Measurements from ENCODE around the gene RHOA. TPM values are rescaled to one million over a fixed set of nuclear protein-coding genes. Genes with fewer than 3 reads are reported as not detected.
A peak's percentile ranks its signal among the peaks of the same experiment; 100 is the strongest.

The RHOA gene
- total RNA-seq, 1 experiment from 2014 or later = 497 TPM

GRCh38 chr3:49417516-49418120, 5.8 kb upstream of the RHOA start:
- H3K4me3 ChIP-seq (replicated peaks in 1 of 2; ENCODE audit: low read depth in 1 of 2, low read length in 2 of 2) = no peak overlapping the region
- peaks cover 13 to 73% of the 10 kb centered on the region in 2 experiments for H3K4me1 ChIP-seq (ENCODE audit: control insufficient read depth in 1 of 2, insufficient read depth in 2 of 2, low read length in 2 of 2)
- H3K9ac ChIP-seq (ENCODE audit: low read length) = no peak overlapping the region
- TF ChIP-seq SP1 (IDR thresholded peaks at IDR 0.05; ENCODE audit: low read depth) (no peak), ZNF274 (IDR thresholded peaks at IDR 0.05; ENCODE audit: low read depth, low read length) (no peak), CBX3 (IDR thresholded peaks at IDR 0.05; ENCODE audit: low read depth) (no peak), ELF1 (IDR thresholded peaks at IDR 0.05; ENCODE audit: borderline replicate concordance, low read depth) (no peak), TCF7L2 (IDR thresholded peaks at IDR 0.05; ENCODE audit: borderline replicate concordance, extremely low read depth, insufficient read depth, insufficient read length) (no peak), EZH2 (IDR thresholded peaks at IDR 0.05) (no peak), POLR2A (IDR thresholded peaks at IDR 0.05; ENCODE audit: borderline replicate concordance, extremely low read depth, insufficient read depth, insufficient read length) (no peak), FOSL1 (IDR thresholded peaks at IDR 0.05; ENCODE audit: low read depth) (no peak)
- 0 out of 2 replicates have a peak overlapping the region, but pooled peaks have one; percentile 3 for H3K4me2 ChIP-seq (ENCODE audit: low read length)
- H3K79me2 ChIP-seq (ENCODE audit: insufficient read depth, low read length) = peaks cover 12% of the 10 kb centered on the region
- POLR2A ChIA-PET = interaction anchor here (1.1 kb wide), 1 partner anchor 411 kb away, joined by 3 read pairs; the partner anchor contains the start of gene WDR6
- no peaks in the 10 kb centered on the region for H3K9me2 ChIP-seq (ENCODE audit: insufficient read depth)
- H2AFZ ChIP-seq (ENCODE audit: low read depth, low read length, poor library complexity, severe bottlenecking) = no peak overlapping the region
- ATAC-seq (no peak), DNase-seq (ENCODE audit: low read depth, low spot score) (no peak)
- peaks cover 0 to 17% of the 10 kb centered on the region in 2 experiments; a peak in 1 of 4 replicates for H3K36me3 ChIP-seq (ENCODE audit: control insufficient read depth in 1 of 2, insufficient read depth in 2 of 2, low read length in 2 of 2)
- BruUV-seq (replicated peaks) = no TSS peak
- H3K27me3 ChIP-seq (ENCODE audit: insufficient read depth, low read length) = no peaks in the 10 kb centered on the region
- H3K27ac ChIP-seq (ENCODE audit: low read depth, low read length) = no peak overlapping the region
- H3K9me3 ChIP-seq (ENCODE audit: control insufficient read depth in 1 of 2, insufficient read depth in 1 of 2, low read depth in 1 of 2, low read length in 2 of 2) = no peaks in the 10 kb centered on the region
- CTCF ChIA-PET = no interaction called here
- RAD21 ChIA-PET (ENCODE audit: low non-redundant PET in 1 of 2, low total read pairs in 2 of 2, uncharacterized antibody in 2 of 2, unreplicated experiment in 2 of 2) = no interaction called here
- no peaks in the 10 kb centered on the region for H4K20me1 ChIP-seq (ENCODE audit: insufficient read depth)
- intact Hi-C loops (cut with micrococcal nuclease) = no loop called here

- Histone ChIP-seq H3K27ac (ENCODE audit: low read depth, low read length) (no peak overlapping the region), H3K79me2 (ENCODE audit: insufficient read depth, low read length) (peaks cover 16% of the 10 kb centered on the region), H3K4me2 (ENCODE audit: low read length) (no peak overlapping the region), H2AFZ (ENCODE audit: low read depth, low read length, poor library complexity, severe bottlenecking) (no peak overlapping the region), H3K9me3 (ENCODE audit: control insufficient read depth in 1 of 2, insufficient read depth in 1 of 2, low read depth in 1 of 2, low read length in 2 of 2) (no peaks in the 10 kb centered on the region), H3K9me2 (ENCODE audit: insufficient read depth) (no peaks in the 10 kb centered on the region), H3K36me3 (ENCODE audit: control insufficient read depth in 1 of 2, insufficient read depth in 2 of 2, low read length in 2 of 2) (peaks cover 0 to 17% of the 10 kb centered on the region in 2 experiments; a peak in 1 of 4 replicates), H3K9ac (ENCODE audit: low read length) (no peak overlapping the region), H3K4me1 (ENCODE audit: control insufficient read depth in 1 of 2, insufficient read depth in 2 of 2, low read length in 2 of 2) (peaks cover 13 to 66% of the 10 kb centered on the region in 2 experiments), H3K27me3 (ENCODE audit: insufficient read depth, low read length) (no peaks in the 10 kb centered on the region), H3K4me3 (replicated peaks in 1 of 2; ENCODE audit: low read depth in 1 of 2, low read length in 2 of 2) (no peak overlapping the region), H4K20me1 (ENCODE audit: insufficient read depth) (no peaks in the 10 kb centered on the region)
- intact Hi-C loops (cut with micrococcal nuclease) = no loop called here
- ATAC-seq (no peak), DNase-seq (ENCODE audit: low read depth, low spot score) (no peak)
- ChIA-PET CTCF (no interaction called here), RAD21 (ENCODE audit: low non-redundant PET in 1 of 2, low total read pairs in 2 of 2, uncharacterized antibody in 2 of 2, unreplicated experiment in 2 of 2) (no interaction called here), POLR2A (no interaction called here)
- no TSS peak for BruUV-seq (replicated peaks)
- TF ChIP-seq SIN3A (IDR thresholded peaks at IDR 0.05; ENCODE audit: low read depth) = no peak
- no peak for TF ChIP-seq MAX (IDR thresholded peaks at IDR 0.05)
- no peak for TF ChIP-seq EZH2 (IDR thresholded peaks at IDR 0.05)
- TF ChIP-seq SP1 (IDR thresholded peaks at IDR 0.05; ENCODE audit: low read depth) = no peak
- no peak for TF ChIP-seq CEBPB (IDR thresholded peaks at IDR 0.05; ENCODE audit: low read depth)
- no peak for TF ChIP-seq CBX3 (IDR thresholded peaks at IDR 0.05; ENCODE audit: low read depth)
- no peak for TF ChIP-seq ELF1 (IDR thresholded peaks at IDR 0.05; ENCODE audit: borderline replicate concordance, low read depth)
- no peak for TF ChIP-seq FOSL1 (IDR thresholded peaks at IDR 0.05; ENCODE audit: low read depth)
- TF ChIP-seq RAD21 (IDR thresholded peaks at IDR 0.05; ENCODE audit: low read depth) = no peak
- TF ChIP-seq JUND (IDR thresholded peaks at IDR 0.05) = no peak
- no peak for TF ChIP-seq SRF (IDR thresholded peaks at IDR 0.05; ENCODE audit: low read depth)
- TF ChIP-seq CTCF (IDR thresholded peaks at IDR 0.05 in 2 of 3, conservative IDR thresholded peaks at IDR 0.05 in 1 of 3; ENCODE audit: borderline replicate concordance in 1 of 3, insufficient read depth in 1 of 3, low read depth in 2 of 3, low read length in 2 of 3) = no peak
- no peak for TF ChIP-seq REST (IDR thresholded peaks at IDR 0.05; ENCODE audit: low read depth)
These were observed 5.1 kb upstream of the RHOA start for GRCh38 chr3:49416867-49417266.
